Measurements from ENCODE around the gene KDM4C.

DNA sequence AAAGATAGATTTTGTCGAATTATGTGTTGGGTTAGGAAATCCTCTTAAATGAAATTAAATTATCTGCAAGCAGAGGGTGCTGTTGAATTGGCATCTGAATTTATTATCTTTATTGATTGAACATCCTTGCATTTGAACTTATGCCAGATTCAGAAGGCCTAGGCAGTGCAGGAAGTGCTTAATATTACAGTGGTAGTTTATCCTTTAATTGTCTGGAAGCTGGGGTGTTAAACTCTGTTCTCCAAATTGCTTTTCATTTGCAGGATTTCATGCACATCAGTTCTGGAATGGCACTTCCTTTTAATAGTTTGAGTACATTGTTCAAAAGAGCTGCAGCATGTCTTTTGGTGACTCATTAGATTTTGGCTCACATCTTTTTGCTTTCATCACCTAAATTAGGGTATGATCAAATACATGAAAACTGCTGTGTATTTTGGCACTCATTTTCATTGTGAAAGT, 186.3 kb downstream of the KDM4C start:
- TF ChIP-seq CTCF (IDR thresholded peaks at IDR 0.05 in 2 of 3, conservative IDR thresholded peaks at IDR 0.05 in 1 of 3; ENCODE audit: borderline replicate concordance in 1 of 3, insufficient read depth in 1 of 3, low read depth in 2 of 3, low read length in 2 of 3), result peak in 2 of 3 experiments; percentile 14 to 27; a peak in 2 of 6 replicates
- no peak for TF ChIP-seq MAX (IDR thresholded peaks at IDR 0.05)
- TF ChIP-seq TCF7L2 (IDR thresholded peaks at IDR 0.05; ENCODE audit: borderline replicate concordance, extremely low read depth, insufficient read depth, insufficient read length), result peak; percentile 83
- no peak for TF ChIP-seq POLR2AphosphoS5 (IDR thresholded peaks at IDR 0.05; ENCODE audit: low read depth, low read length)
- peak; percentile 40 for TF ChIP-seq RAD21 (IDR thresholded peaks at IDR 0.05; ENCODE audit: low read depth)
- no peak for TF ChIP-seq POLR2A (IDR thresholded peaks at IDR 0.05; ENCODE audit: borderline replicate concordance, extremely low read depth, insufficient read depth, insufficient read length)
- TF ChIP-seq ZNF274 (IDR thresholded peaks at IDR 0.05; ENCODE audit: low read depth, low read length), result no peak
- TF ChIP-seq EZH2phosphoT487 (IDR thresholded peaks at IDR 0.05; ENCODE audit: borderline replicate concordance), result no peak
- no peak for TF ChIP-seq ZBTB33 (IDR thresholded peaks at IDR 0.05; ENCODE audit: extremely low read depth, insufficient replicate concordance, low read length)
- TF ChIP-seq JUND (IDR thresholded peaks at IDR 0.05), result no peak
- TF ChIP-seq ZFX (IDR thresholded peaks at IDR 0.05), result no peak
